22Rv1 (cell line): ENCODE data around the gene IRS2.

Experiments
- ZFX ChIP-seq: fragments of 450-650 bp; IDR thresholded peaks from 2 replicates; pipeline ENCODE4 v1.6.1; 2017; ENCODE audit warnings: antibody characterized with exemption, borderline replicate concordance
- TF ChIP-seq, protein P1 (sequence below): fragments of 450-650 bp; IDR thresholded peaks from 2 replicates; pipeline ENCODE4 v1.5.1; 2017; ENCODE audit warnings: mild to moderate bottlenecking

DNA sequence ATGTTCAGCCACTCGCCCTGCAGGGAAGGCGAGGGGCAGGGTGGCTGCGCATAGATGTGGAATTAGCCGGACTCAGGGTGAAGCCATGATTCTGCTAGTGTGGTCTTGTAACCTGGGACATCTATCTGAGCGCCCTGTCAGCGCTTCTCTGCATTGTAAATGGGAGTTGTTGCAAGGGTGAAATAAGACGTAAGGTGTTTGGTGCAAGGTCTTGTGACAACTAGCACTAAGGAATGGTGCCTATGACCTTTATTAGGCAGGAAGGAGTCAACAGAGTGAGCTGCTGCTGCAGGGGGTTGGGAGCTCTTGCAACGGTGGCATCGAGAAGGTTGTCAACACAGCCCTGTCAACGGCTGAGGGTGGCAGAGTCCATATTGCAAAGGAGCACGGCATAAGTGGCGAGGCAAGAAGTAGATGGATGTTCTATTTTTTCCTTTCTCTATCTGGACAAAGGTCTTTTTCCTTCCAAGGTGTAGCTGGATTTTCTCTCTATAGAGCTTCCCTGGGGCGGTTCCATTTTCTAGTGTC is 49.3 kb downstream of the IRS2 start:
- TF ChIP-seq, protein P1, sequence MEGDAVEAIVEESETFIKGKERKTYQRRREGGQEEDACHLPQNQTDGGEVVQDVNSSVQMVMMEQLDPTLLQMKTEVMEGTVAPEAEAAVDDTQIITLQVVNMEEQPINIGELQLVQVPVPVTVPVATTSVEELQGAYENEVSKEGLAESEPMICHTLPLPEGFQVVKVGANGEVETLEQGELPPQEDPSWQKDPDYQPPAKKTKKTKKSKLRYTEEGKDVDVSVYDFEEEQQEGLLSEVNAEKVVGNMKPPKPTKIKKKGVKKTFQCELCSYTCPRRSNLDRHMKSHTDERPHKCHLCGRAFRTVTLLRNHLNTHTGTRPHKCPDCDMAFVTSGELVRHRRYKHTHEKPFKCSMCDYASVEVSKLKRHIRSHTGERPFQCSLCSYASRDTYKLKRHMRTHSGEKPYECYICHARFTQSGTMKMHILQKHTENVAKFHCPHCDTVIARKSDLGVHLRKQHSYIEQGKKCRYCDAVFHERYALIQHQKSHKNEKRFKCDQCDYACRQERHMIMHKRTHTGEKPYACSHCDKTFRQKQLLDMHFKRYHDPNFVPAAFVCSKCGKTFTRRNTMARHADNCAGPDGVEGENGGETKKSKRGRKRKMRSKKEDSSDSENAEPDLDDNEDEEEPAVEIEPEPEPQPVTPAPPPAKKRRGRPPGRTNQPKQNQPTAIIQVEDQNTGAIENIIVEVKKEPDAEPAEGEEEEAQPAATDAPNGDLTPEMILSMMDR: no peak
- no peak for TF ChIP-seq ZFX
